Glomerular visceral epithelial cell (primary cell): ENCODE data around the gene APH1B.
"Not testable (repeated sequence)": the region's sequence is repeated elsewhere in the genome, so short reads cannot be mapped to it uniquely, and the experiment has no call there.

Source experiments
- DNase-seq: peaks from one replicate; pipeline ENCODE4 v3.0.0-alpha.2; 2016; ENCODE audit errors: extremely low spot score

The APH1B gene

GRCh38 chr15:63296195-63296594, 18.8 kb downstream of the APH1B start:
- no peak for DNase-seq

GRCh38 chr15:63299943-63300575, 22.7 kb downstream of the APH1B start:
- DNase-seq, result no peak

- DNase-seq, result peak; percentile 35
Observed at GRCh38 chr15:63301088-63301487, 23.7 kb downstream of the APH1B start.

- DNase-seq, result no peak
Observed at GRCh38 chr15:63305260-63305659, 27.9 kb downstream of the APH1B start.

- DNase-seq, result peak; percentile 22
Observed at GRCh38 chr15:63306492-63307073, 29.2 kb downstream of the APH1B start.

GRCh38 chr15:63308491-63308890, 31.1 kb downstream of the APH1B start:
- DNase-seq, result no peak

- DNase-seq, result no peak
Observed at GRCh38 chr15:63308947-63309346, 31.5 kb downstream of the APH1B start.

- DNase-seq, result no peak
Observed at GRCh38 chr15:63310646-63311045, 33.2 kb downstream of the APH1B start.

GRCh38 chr15:63312286-63312685, 34.9 kb downstream of the APH1B start:
- no peak for DNase-seq

GRCh38 chr15:63313825-63314224, 36.4 kb downstream of the APH1B start:
- no peak for DNase-seq

GRCh38 chr15:63314409-63314808, 37.0 kb downstream of the APH1B start:
- no peak for DNase-seq

- DNase-seq, result no peak
Observed at GRCh38 chr15:63318344-63318743, 40.9 kb downstream of the APH1B start.

GRCh38 chr15:63319065-63319464, 41.7 kb downstream of the APH1B start:
- DNase-seq, result no peak

- not testable (repeated sequence) for DNase-seq
Observed at GRCh38 chr15:63320446-63320845, 43.0 kb downstream of the APH1B start.

- DNase-seq, result not testable (repeated sequence)
Observed at GRCh38 chr15:63320981-63321380, 43.6 kb downstream of the APH1B start.

GRCh38 chr15:63321462-63321861, 44.1 kb downstream of the APH1B start:
- DNase-seq, result no peak

- DNase-seq, result peak; percentile 49
Observed at GRCh38 chr15:63322541-63322940, 45.1 kb downstream of the APH1B start.

- DNase-seq, result no peak
Observed at GRCh38 chr15:63323798-63324563, 46.6 kb downstream of the APH1B start.

- no peak for DNase-seq
Observed at GRCh38 chr15:63324770-63325169, 47.4 kb downstream of the APH1B start.

GRCh38 chr15:63327648-63328421, 50.4 kb downstream of the APH1B start:
- no peak for DNase-seq

- DNase-seq, result no peak
Observed at GRCh38 chr15:63329567-63330350, 52.4 kb downstream of the APH1B start.
